Measurements from ENCODE around the gene PSMD9.
"Not testable (repeated sequence)": the region's sequence is repeated elsewhere in the genome, so short reads cannot be mapped to it uniquely, and the experiment has no call there.

The PSMD9 gene

GRCh38 chr12:121871467-121871866 lies 17.1 kb upstream of the PSMD9 start:
- Histone ChIP-seq H3K27me3 (peaks cover 0 to 14% (median 0%) of the 10 kb centered on the region in 11 experiments; a peak in 1 of 22 replicates), H3K9ac (no peak overlapping the region), H3K4me1 (peaks cover 0 to 30% (median 16%) of the 10 kb centered on the region in 10 experiments; a peak in 12 of 20 replicates), H3K27ac (no peak overlapping the region), H4K20me1 (no peaks in the 10 kb centered on the region), H3K36me3 (no peaks in the 10 kb centered on the region), H3K9me3 (replicated peaks in 1 of 11) (no peaks in the 10 kb centered on the region), H3K4me2 (no peak overlapping the region), H3K4me3 (no peak overlapping the region)
- no peak for TF ChIP-seq Cebpa-rat (IDR thresholded peaks at IDR 0.05)

DNA sequence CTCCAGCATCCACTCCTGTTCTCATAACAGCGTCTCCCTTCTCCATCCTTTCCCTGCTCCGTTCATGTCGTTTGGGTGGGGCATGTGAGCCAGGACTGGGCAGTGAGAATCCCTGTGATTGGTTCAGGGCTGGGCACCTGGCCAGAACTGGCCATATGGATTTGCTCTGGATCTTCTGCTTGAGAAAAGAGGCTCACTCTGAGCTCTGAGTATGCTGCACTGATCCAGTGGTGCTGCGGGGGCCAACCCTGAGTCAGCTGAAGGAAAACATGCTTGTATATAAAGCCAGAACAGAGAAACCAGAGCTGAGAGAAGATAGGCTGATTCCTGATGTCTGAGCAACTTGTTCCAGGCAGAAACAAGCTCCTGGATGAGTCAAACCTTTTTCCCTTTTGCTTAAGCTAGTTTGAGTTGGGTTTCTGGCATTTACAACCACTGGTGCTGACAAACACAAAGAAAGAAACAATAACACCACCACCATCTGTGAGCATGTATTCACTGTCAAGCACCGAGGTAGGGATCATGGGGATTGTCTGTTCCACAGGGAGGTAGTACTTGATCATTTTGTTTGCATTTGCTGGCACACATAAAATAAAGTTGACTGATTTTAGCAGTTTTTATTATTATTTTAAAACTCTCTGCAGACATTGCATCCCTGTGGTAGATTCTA lies 15.9 kb upstream of the PSMD9 start:
- peaks cover 0 to 14% (median 0%) of the 10 kb centered on the region in 11 experiments; a peak in 1 of 22 replicates for H3K27me3 ChIP-seq
- no peaks in the 10 kb centered on the region for H3K9me3 ChIP-seq (replicated peaks in 1 of 11)
- peaks cover 0 to 30% (median 16%) of the 10 kb centered on the region in 10 experiments; a peak in 12 of 20 replicates for H3K4me1 ChIP-seq
- no peaks in the 10 kb centered on the region for H3K36me3 ChIP-seq
- H3K9ac ChIP-seq = no peak overlapping the region
- no peak for TF ChIP-seq Cebpa-rat (IDR thresholded peaks at IDR 0.05)
- peak overlapping the region in 2 of 11 experiments; percentile 54 to 81; a peak in 2 of 22 replicates for H3K4me2 ChIP-seq
- no peak overlapping the region for H3K27ac ChIP-seq
- H4K20me1 ChIP-seq = no peaks in the 10 kb centered on the region
- no peak overlapping the region for H3K4me3 ChIP-seq

DNA sequence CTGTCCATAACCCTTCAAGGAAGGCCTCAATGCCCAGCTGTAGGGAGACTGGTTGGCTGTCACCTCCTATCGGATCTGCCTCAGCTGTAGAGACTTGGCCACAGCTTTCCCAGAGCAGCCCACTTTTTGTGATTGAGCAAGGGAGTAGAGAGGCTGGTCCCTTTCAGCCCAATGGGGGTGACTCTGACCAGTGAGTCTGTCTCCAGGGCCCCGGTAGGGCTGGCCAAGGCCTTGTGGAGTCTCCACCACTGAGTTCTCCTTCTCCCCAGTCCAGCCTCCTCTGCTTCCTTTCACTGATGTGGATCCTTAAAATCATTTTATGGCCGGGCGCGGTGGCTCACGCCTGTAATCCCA lies 15.4 kb upstream of the PSMD9 start:
- Histone ChIP-seq H3K9ac (no peak overlapping the region), H3K27ac (no peak overlapping the region), H3K4me1 (peaks cover 0 to 30% (median 16%) of the 10 kb centered on the region in 10 experiments; a peak in 12 of 20 replicates), H3K9me3 (replicated peaks in 1 of 11) (no peaks in the 10 kb centered on the region), H3K36me3 (no peaks in the 10 kb centered on the region), H3K4me2 (peak overlapping the region in 3 of 11 experiments; percentile 54 to 81 (median 68); a peak in 6 of 22 replicates), H3K27me3 (peaks cover 0 to 14% (median 0%) of the 10 kb centered on the region in 11 experiments; a peak in 1 of 22 replicates), H4K20me1 (no peaks in the 10 kb centered on the region), H3K4me3 (no peak overlapping the region)
- TF ChIP-seq Cebpa-rat (IDR thresholded peaks at IDR 0.05) = no peak

- Histone ChIP-seq H3K9ac (no peak overlapping the region; a peak in 2 of 22 replicates), H3K4me1 (peaks cover 0 to 30% (median 16%) of the 10 kb centered on the region in 10 experiments; a peak in 12 of 20 replicates), H3K4me3 (no peak overlapping the region), H3K36me3 (no peaks in the 10 kb centered on the region), H3K9me3 (replicated peaks in 1 of 11) (no peaks in the 10 kb centered on the region), H4K20me1 (no peaks in the 10 kb centered on the region), H3K27ac (peak overlapping the region in 3 of 11 experiments; percentile 17 to 53 (median 29); a peak in 3 of 22 replicates), H3K4me2 (peak overlapping the region in 6 of 11 experiments; percentile 21 to 81 (median 61); a peak in 11 of 22 replicates), H3K27me3 (peaks cover 0 to 14% (median 0%) of the 10 kb centered on the region in 11 experiments; a peak in 1 of 22 replicates)
- no peak for TF ChIP-seq Cebpa-rat (IDR thresholded peaks at IDR 0.05)
These were observed 14.5 kb upstream of the PSMD9 start for GRCh38 chr12:121874071-121874470.

GRCh38 chr12:121875582-121875981 lies 13.0 kb upstream of the PSMD9 start:
- Histone ChIP-seq H3K27me3 (peaks cover 0 to 14% (median 0%) of the 10 kb centered on the region in 11 experiments; a peak in 1 of 22 replicates), H4K20me1 (no peaks in the 10 kb centered on the region), H3K27ac (no peak overlapping the region), H3K4me1 (peaks cover 0 to 30% (median 16%) of the 10 kb centered on the region in 10 experiments; a peak in 12 of 20 replicates), H3K4me3 (no peak overlapping the region), H3K4me2 (no peak overlapping the region), H3K36me3 (no peaks in the 10 kb centered on the region), H3K9ac (no peak overlapping the region), H3K9me3 (replicated peaks in 1 of 11) (no peaks in the 10 kb centered on the region)
- TF ChIP-seq Cebpa-rat (IDR thresholded peaks at IDR 0.05) = no peak

DNA sequence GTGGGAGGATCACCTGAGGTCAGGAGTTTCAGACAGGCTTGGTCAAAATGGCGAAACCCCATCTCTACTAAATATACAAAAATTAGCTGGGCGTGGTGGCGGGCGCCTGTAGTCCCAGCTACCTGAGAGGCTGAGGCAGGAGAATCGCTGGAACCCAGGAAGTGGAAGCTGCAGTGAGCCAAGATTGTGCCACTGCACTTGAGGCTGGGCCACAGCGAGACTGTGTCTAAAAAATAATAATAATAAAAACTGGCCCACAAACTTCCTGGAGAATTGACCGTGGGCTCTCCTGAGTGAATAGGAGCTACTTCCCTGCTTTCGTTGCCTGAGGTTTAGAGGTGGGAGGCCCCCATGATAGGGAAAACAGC lies 12.5 kb upstream of the PSMD9 start:
- H4K20me1 ChIP-seq; H3K9ac ChIP-seq; H3K9me3 ChIP-seq (replicated peaks in 1 of 11); H3K36me3 ChIP-seq; H3K4me2 ChIP-seq; H3K27ac ChIP-seq; H3K4me3 ChIP-seq: not testable (repeated sequence)
- Histone ChIP-seq H3K4me1 (peaks cover 0 to 30% (median 16%) of the 10 kb centered on the region in 10 experiments; a peak in 12 of 20 replicates), H3K27me3 (peaks cover 0 to 14% (median 0%) of the 10 kb centered on the region in 11 experiments; a peak in 1 of 22 replicates)

DNA sequence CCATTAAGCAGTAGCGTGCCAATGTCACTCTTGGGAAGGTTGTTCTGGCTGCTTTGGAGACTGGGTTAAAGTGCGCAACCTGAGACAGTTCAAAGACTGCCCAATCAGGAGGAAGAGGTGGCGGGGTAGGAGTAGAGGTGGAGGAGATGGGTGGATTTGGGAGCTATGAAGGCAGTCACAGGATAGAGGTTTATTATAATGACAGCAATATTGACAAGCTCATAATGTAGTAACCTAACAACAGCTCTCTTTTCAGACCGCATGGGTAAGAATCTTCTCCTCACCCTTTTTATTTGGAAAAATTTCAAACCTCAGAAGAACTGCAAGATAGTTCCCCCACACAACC lies 5.3 kb upstream of the PSMD9 start:
- no peaks in the 10 kb centered on the region for H3K27me3 ChIP-seq
- H3K4me1 ChIP-seq = peaks cover 0 to 10% (median 6%) of the 10 kb centered on the region in 10 experiments; a peak in 5 of 20 replicates
- H3K36me3 ChIP-seq = no peaks in the 10 kb centered on the region
- no peak for TF ChIP-seq Cebpa-rat (IDR thresholded peaks at IDR 0.05)
- H3K9ac ChIP-seq = no peak overlapping the region
- no peaks in the 10 kb centered on the region for H3K9me3 ChIP-seq (replicated peaks in 1 of 11)
- no peak overlapping the region for H3K27ac ChIP-seq
- no peaks in the 10 kb centered on the region for H4K20me1 ChIP-seq
- H3K4me3 ChIP-seq = no peak overlapping the region
- no peak overlapping the region for H3K4me2 ChIP-seq

GRCh38 chr12:121885129-121885528 lies 3.5 kb upstream of the PSMD9 start:
- H3K27me3 ChIP-seq; H3K9me3 ChIP-seq (replicated peaks in 1 of 11); H3K4me2 ChIP-seq; H3K27ac ChIP-seq; H3K9ac ChIP-seq; H3K36me3 ChIP-seq; H3K4me3 ChIP-seq: not testable (repeated sequence)
- Histone ChIP-seq H3K4me1 (peaks cover 8 to 20% (median 15%) of the 10 kb centered on the region in 10 experiments), H4K20me1 (peaks cover 0 to 12% (median 10%) of the 10 kb centered on the region in 11 experiments; a peak in 14 of 22 replicates)

GRCh38 chr12:121888083-121888477 lies 510 bp upstream of the PSMD9 start:
- peaks cover 16 to 29% (median 24%) of the 10 kb centered on the region in 10 experiments for H3K4me1 ChIP-seq
- H3K9me3 ChIP-seq (replicated peaks in 1 of 11) = no peaks in the 10 kb centered on the region
- H3K27me3 ChIP-seq = no peaks in the 10 kb centered on the region
- peak overlapping the region; percentile 63 to 83 (median 72) for H3K4me3 ChIP-seq
- H4K20me1 ChIP-seq = peaks cover 2 to 39% (median 22%) of the 10 kb centered on the region in 11 experiments; a peak in 18 of 22 replicates
- no peak for TF ChIP-seq Cebpa-rat (IDR thresholded peaks at IDR 0.05)
- peaks cover 13 to 32% (median 24%) of the 10 kb centered on the region in 11 experiments; a peak in 20 of 22 replicates for H3K36me3 ChIP-seq
- H3K4me2 ChIP-seq = peak overlapping the region; percentile 44 to 94 (median 55); a peak in 21 of 22 replicates
- H3K9ac ChIP-seq = peak overlapping the region in 10 of 11 experiments; percentile 42 to 96 (median 90); a peak in 18 of 22 replicates
- H3K27ac ChIP-seq = peak overlapping the region in 10 of 11 experiments; percentile 85 to 95 (median 92); a peak in 20 of 22 replicates
